ENCODE measurements around the gene ADAM17. TPM values are rescaled to one million over a fixed set of nuclear protein-coding genes. Genes with fewer than 3 reads are reported as not detected.

The ADAM17 gene
- total RNA-seq, 3 donors from 2014 or later: 32.2 to 65.9 (median 48.8) TPM

DNA sequence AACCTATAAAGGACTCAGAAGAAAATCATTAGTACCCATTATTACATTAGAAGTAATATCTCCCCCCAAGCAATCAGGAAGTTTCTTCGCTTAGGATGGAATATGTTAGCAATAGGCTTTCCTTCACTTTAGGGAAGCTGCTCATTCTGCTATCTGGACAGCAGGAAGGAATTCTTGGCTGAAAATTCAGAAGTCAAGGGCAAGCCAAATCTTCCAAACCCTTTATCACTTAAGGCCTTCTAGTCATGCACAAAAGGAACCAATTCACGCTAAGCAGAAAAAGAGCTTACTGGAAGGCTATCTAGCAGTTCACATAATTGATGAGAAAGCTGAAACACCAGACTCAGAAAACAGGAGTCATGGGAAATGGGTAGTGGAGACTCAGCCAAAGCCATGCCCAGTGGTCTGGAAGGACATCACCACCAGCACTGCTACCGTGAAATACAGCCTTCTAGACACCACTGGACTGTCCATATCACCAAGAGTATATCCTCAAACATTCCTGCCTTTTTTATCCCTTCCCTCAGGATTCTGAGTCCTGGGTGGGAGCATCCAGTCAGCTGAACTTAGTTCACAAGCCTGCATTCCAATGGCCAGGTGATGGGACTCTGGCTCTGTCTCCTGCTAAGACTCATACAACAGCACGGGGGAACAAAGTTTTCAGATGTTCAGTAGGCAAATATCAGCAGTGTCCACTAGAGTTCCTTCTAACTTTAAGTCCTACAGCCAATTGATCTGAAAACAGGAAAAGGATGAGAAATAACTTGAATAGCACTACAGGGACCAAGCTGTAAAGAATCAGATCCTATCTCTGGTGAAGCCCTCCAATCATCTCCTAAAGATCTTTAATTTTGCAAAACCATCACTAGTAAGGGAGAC is 14.8 kb upstream of the ADAM17 start:
- no peak for DNase-seq (ENCODE audit: low spot score in 2 of 2)
- Histone ChIP-seq H3K9me3 (no peaks in the 10 kb centered on the region), H3K27ac (no peak overlapping the region), H3K27me3 (no peaks in the 10 kb centered on the region), H3K4me3 (no peak overlapping the region), H3K4me1 (no peaks in the 10 kb centered on the region), H3K36me3 (no peaks in the 10 kb centered on the region)
- TF ChIP-seq POLR2AphosphoS5 (IDR thresholded peaks at IDR 0.05) (no peak), POLR2A (IDR thresholded peaks at IDR 0.05) (no peak)
- TF ChIP-seq, protein P1, sequence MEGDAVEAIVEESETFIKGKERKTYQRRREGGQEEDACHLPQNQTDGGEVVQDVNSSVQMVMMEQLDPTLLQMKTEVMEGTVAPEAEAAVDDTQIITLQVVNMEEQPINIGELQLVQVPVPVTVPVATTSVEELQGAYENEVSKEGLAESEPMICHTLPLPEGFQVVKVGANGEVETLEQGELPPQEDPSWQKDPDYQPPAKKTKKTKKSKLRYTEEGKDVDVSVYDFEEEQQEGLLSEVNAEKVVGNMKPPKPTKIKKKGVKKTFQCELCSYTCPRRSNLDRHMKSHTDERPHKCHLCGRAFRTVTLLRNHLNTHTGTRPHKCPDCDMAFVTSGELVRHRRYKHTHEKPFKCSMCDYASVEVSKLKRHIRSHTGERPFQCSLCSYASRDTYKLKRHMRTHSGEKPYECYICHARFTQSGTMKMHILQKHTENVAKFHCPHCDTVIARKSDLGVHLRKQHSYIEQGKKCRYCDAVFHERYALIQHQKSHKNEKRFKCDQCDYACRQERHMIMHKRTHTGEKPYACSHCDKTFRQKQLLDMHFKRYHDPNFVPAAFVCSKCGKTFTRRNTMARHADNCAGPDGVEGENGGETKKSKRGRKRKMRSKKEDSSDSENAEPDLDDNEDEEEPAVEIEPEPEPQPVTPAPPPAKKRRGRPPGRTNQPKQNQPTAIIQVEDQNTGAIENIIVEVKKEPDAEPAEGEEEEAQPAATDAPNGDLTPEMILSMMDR (IDR thresholded peaks at IDR 0.05): no peak
- intact Hi-C loops (cut with DNase I; ENCODE audit: low total_unique reads): no loop called here

DNA sequence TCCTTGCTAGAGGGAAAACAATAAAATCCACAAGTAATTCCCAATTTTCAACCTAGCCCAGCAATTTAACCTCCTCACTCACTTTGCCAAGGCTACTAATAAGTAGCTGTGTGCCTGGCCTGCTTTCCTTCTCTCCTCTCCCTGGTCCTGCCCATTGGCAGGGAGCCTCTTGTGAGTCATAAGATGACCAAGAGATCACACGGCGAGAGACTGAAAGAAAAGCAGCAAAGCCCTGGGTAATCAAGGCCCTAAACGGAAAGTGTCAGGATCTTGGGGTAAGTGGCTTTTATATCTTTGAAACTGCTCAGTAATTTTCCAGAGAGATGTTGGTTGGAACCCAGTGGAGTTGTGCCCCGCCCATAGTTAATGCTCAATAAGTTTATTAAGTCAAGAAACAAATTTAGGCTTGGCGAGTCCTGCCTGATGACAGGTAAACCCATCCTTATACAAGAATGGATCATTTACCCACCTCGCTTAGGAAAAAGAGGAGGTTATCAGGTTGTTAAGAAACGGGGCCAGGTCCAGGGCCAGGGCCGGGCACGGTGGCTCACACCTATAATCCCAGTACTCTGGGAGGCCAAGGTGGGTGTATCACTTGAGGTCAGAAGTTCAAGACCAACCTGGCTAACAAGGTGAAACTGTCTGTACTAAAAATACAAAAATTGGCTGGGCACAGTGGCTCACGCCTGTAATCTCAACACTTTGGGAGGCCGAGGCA is 10.0 kb upstream of the ADAM17 start:
- Histone ChIP-seq H3K4me1 (no peaks in the 10 kb centered on the region), H3K27ac (peak overlapping the region; percentile 88 to 90), H3K9me3 (no peaks in the 10 kb centered on the region), H3K27me3 (no peaks in the 10 kb centered on the region), H3K4me3 (peak overlapping the region in 2 of 3 donors; percentile 8 to 17), H3K36me3 (no peaks in the 10 kb centered on the region)
- peak; percentile 62 to 89 for DNase-seq (ENCODE audit: low spot score in 2 of 2)
- intact Hi-C loops (cut with DNase I; ENCODE audit: low total_unique reads): no loop called here
- no peak for TF ChIP-seq POLR2A (IDR thresholded peaks at IDR 0.05)
- peak; percentile 50 to 82 (median 58) for TF ChIP-seq POLR2AphosphoS5 (IDR thresholded peaks at IDR 0.05)
- TF ChIP-seq, protein P1 (IDR thresholded peaks at IDR 0.05): no peak

DNA sequence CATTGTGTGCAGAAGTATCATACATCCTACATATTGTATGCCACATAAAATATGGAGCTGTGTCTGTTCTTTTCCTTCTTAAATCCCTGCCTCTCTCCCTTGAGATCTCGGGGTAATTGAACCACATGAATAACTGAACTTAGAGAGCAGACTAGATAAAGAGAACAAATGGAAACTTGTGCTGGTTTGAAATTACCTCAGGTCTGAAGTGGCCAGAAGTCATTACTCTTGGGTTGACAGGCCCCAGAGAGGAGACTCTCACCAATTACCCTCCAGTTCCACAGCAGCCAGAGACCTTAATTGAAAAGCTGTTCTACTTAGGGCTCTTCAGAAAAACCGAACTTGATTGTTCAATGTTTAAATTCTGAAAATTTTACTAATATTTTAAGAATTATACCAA is 5.0 kb upstream of the ADAM17 start:
- H3K4me1 ChIP-seq: no peaks in the 10 kb centered on the region
- intact Hi-C loops (cut with DNase I; ENCODE audit: low total_unique reads): no loop called here
- no peaks in the 10 kb centered on the region for H3K36me3 ChIP-seq
- no peaks in the 10 kb centered on the region for H3K9me3 ChIP-seq
- no peak overlapping the region for H3K4me3 ChIP-seq
- DNase-seq (ENCODE audit: low spot score in 2 of 2): no peak
- TF ChIP-seq, protein P1 (IDR thresholded peaks at IDR 0.05): no peak
- TF ChIP-seq POLR2AphosphoS5 (IDR thresholded peaks at IDR 0.05): no peak
- no peak for TF ChIP-seq POLR2A (IDR thresholded peaks at IDR 0.05)
- no peak overlapping the region for H3K27ac ChIP-seq
- no peaks in the 10 kb centered on the region for H3K27me3 ChIP-seq

DNA sequence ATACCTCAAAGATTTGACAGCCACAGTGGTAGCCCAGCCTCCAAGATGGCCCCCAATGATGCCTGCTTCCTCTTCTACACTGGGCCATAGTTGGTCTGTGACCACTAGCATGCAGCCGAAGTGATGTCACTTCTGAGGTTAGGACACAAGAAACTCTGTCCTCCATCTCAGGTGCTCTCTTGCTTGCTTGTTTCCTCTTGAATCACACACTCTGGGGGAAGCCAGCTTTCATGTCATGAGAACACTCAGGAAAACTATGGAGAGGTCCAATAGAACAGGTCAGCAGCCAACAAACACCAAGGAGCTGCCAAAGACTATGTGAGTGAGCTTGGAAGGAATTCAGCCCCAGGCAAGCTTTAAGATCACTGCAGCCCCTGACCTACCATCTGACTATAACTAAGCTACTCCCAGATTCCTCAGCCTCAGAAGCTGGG is 3.3 kb upstream of the ADAM17 start:
- Histone ChIP-seq H3K27me3 (no peaks in the 10 kb centered on the region), H3K36me3 (no peaks in the 10 kb centered on the region), H3K4me1 (peaks cover 0 to 2% of the 10 kb centered on the region in 2 donors), H3K4me3 (no peak overlapping the region), H3K27ac (peak overlapping the region; percentile 72 to 100), H3K9me3 (no peaks in the 10 kb centered on the region)
- TF ChIP-seq POLR2A (IDR thresholded peaks at IDR 0.05) (no peak), POLR2AphosphoS5 (IDR thresholded peaks at IDR 0.05) (peak in 2 of 3 donors; percentile 32 to 54)
- DNase-seq (ENCODE audit: low spot score in 2 of 2): peak in 1 of 2 donors; percentile 84
- intact Hi-C loops (cut with DNase I; ENCODE audit: low total_unique reads): loop anchor here (10.0 kb wide), 2 partner anchors 76 to 486 kb away; partner anchors contain the start of genes KLF11 and YWHAQ

DNA sequence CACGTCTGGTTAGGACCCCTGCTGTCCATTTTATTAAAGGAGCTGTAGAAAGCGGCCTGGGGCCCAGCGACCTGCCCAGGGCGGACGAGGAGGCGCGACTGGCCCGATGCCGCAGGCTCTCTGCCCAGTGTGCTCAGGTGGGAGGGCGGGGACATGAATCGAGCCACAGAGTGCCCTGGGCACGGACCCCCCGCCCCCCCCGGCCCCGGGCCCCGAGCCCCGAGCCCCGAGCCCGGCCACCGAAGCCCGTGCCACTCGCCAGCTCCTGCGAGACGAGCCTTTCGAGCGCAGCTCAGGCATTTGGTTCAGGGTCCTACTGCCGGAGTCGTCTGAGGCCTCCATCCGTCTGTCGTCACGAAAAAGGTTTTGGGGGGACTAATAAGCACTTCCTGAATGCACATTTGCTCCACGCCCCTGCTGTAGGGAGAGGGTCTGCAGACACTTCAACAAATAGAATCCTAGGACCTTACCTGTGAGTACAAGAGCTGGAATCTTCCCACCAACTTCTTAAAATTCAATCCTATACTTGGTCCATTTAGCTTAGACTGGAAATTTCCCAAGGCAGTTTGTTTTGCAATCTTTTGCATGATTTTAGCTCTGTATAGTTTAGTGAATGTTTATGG is 602 bp upstream of the ADAM17 start:
- Histone ChIP-seq H3K36me3 (no peaks in the 10 kb centered on the region), H3K4me1 (peaks cover 3 to 7% of the 10 kb centered on the region in 2 donors)
- TF ChIP-seq, protein P1 (IDR thresholded peaks at IDR 0.05): no peak
- TF ChIP-seq POLR2A (IDR thresholded peaks at IDR 0.05): no peak
- TF ChIP-seq POLR2AphosphoS5 (IDR thresholded peaks at IDR 0.05): no peak

More for the DNA sequence above, 602 bp upstream of the ADAM17 start:
- intact Hi-C loops (cut with DNase I; ENCODE audit: low total_unique reads): loop anchor here (10.0 kb wide), 2 partner anchors 79 to 489 kb away; partner anchors contain the start of genes KLF11 and YWHAQ
- Histone ChIP-seq H3K27me3 (no peaks in the 10 kb centered on the region), H3K9me3 (no peaks in the 10 kb centered on the region), H3K27ac (peak overlapping the region; percentile 99 to 100), H3K4me3 (peak overlapping the region; percentile 74 to 98 (median 88))
- DNase-seq (ENCODE audit: low spot score in 2 of 2): no peak

Data from breast epithelium (tissue), 4 donors.